Natural killer cell (primary cell): ENCODE data around the gene ROM1. TPM values are rescaled to one million over a fixed set of nuclear protein-coding genes. Genes with fewer than 3 reads are reported as not detected.

Experiments
- ATAC-seq, 3 donors: fragments of 150-1000 bp in 2 of 3; fragments of 200-7000 bp in 1 of 3; cut with Tn5 transposase; 1 replicate in 1 of 3; 2 replicates in 2 of 3; pipeline ENCODE4 v1.10.0; 2021; ENCODE audit warnings: mild to moderate bottlenecking in 2 of 3, moderate library complexity in 2 of 3
- DNase-seq, 2 donors: peaks; one replicate each; pipeline versions ENCODE4 v3.0.0 to v3.0.0-alpha.2; 2013 to 2021; ENCODE audit warnings: mixed read lengths in 1 of 2
- H3K27ac ChIP-seq: one replicate; pipeline ENCODE4 v1.5.1; 2013; ENCODE audit warnings: mild to moderate bottlenecking, low read length
- H3K27me3 ChIP-seq: one replicate; pipeline ENCODE4 v1.6.1; 2013; ENCODE audit warnings: low read length; ENCODE audit not compliant: control insufficient read depth, insufficient read depth
- H3K36me3 ChIP-seq: one replicate; pipeline ENCODE4 v1.6.1; 2013; ENCODE audit warnings: low read length; ENCODE audit not compliant: control insufficient read depth, insufficient read depth
- H3K4me1 ChIP-seq: one replicate; pipeline ENCODE4 v1.6.1; 2013; ENCODE audit warnings: low read length; ENCODE audit not compliant: control insufficient read depth, insufficient read depth
- H3K4me3 ChIP-seq: one replicate; pipeline ENCODE4 v1.5.1; 2013; ENCODE audit warnings: low read length
- H3K9me3 ChIP-seq: one replicate; pipeline ENCODE4 v1.6.1; 2013; ENCODE audit warnings: low read length; ENCODE audit not compliant: control insufficient read depth, insufficient read depth
- H3K27ac Mint-ChIP-seq, 2 donors: one replicate each; pipeline ENCODE4 v1.8.0; 2022; ENCODE audit warnings: mild to moderate bottlenecking in 2 of 2, mixed read lengths in 2 of 2, moderate library complexity in 1 of 2
- H3K27me3 Mint-ChIP-seq, 2 donors: one replicate each; pipeline ENCODE4 v1.8.0; 2022; ENCODE audit warnings: low read depth in 2 of 2, mixed read lengths in 2 of 2
- H3K36me3 Mint-ChIP-seq: one replicate; pipeline ENCODE4 v1.8.0; 2022; ENCODE audit warnings: mixed read lengths
- H3K4me1 Mint-ChIP-seq, 2 donors: one replicate each; pipeline ENCODE4 v1.8.0; 2022; ENCODE audit warnings: mixed read lengths in 2 of 2
- H3K4me3 Mint-ChIP-seq: one replicate; pipeline ENCODE4 v1.8.0; 2022; ENCODE audit warnings: mild to moderate bottlenecking, moderate library complexity, mixed read lengths
- H3K9me3 Mint-ChIP-seq, 2 donors: one replicate each; pipeline ENCODE4 v1.8.0; 2022; ENCODE audit warnings: mixed read lengths in 2 of 2
- CTCF ChIP-seq: fragments of 200-600 bp; IDR thresholded peaks from one replicate; pipeline ENCODE4 v1.8.0; 2022; ENCODE audit warnings: antibody characterized with exemption
- WGBS: methylation state at CpG from one replicate; pipeline ENCODE4 v1.1.7; 2013; ENCODE audit warnings: missing lambda C conversion rate; ENCODE audit not compliant: insufficient coverage; 5-methylcytosine and 5-hydroxymethylcytosine counted together
- intact Hi-C: fragments of 100-400 bp; cut with micrococcal nuclease; formaldehyde crosslinking; loops from one replicate; pipeline ENCODE4 v1.14.2; 2022
- total RNA-seq, 4 donors: library from RNA; stranded (reverse); fragments of 120-200 nt in 1 of 4; gene quantifications; one replicate each; pipeline versions ENCODE4 v1.2.3 to v1.2.4, GENCODE V29; 2013 to 2022

ROM1 gene
- total RNA-seq, 3 donors from 2014 or later (not counting 1 experiment from before 2014, with no cell fraction given), result 2.6 to 6.9 (median 3.9) TPM

GRCh38 chr11:62621567-62622470 lies 8.8 kb downstream of the ROM1 start, which contains the start of gene B3GAT3:
Gene B3GAT3 (minus strand): TSS chr11:62621986. CDS start chr11:62621947, 39 bp downstream.
- Mint-ChIP-seq H3K36me3 (no peaks in the 10 kb centered on the region), H3K4me1 (peaks cover 17 to 21% of the 10 kb centered on the region in 2 donors), H3K27me3 (no peaks in the 10 kb centered on the region), H3K4me3 (peak within 1 kb of the TSS; percentile 93), H3K27ac (peak within 1 kb of the TSS; percentile 94 to 98), H3K9me3 (no peaks in the 10 kb centered on the region)
- Histone ChIP-seq H3K36me3 (peaks cover 22% of the 10 kb centered on the region), H3K27me3 (no peaks in the 10 kb centered on the region), H3K4me3 (peak within 1 kb of the TSS; percentile 77), H3K4me1 (peaks cover 20% of the 10 kb centered on the region), H3K9me3 (no peaks in the 10 kb centered on the region), H3K27ac (peak within 1 kb of the TSS; percentile 97)
- WGBS, result under 1% methylated on average over 77 of the region's 77 CpGs
- intact Hi-C loops, result loop anchor here (1.0 to 2.0 kb wide), 2 partner anchors 9 to 25 kb away; partner anchors contain the start of genes GANAB and ROM1
- ATAC-seq (peak; percentile 86 to 97 (median 89)), DNase-seq (peak; percentile 95 to 99)
- no peak for TF ChIP-seq CTCF

- Histone ChIP-seq H3K27ac (peak overlapping the region; percentile 97), H3K36me3 (peaks cover 23% of the 10 kb centered on the region), H3K27me3 (no peaks in the 10 kb centered on the region), H3K9me3 (no peaks in the 10 kb centered on the region), H3K4me1 (peaks cover 20% of the 10 kb centered on the region), H3K4me3 (no peak overlapping the region)
- Mint-ChIP-seq H3K4me3 (peak overlapping the region; percentile 92), H3K4me1 (peaks cover 17 to 21% of the 10 kb centered on the region in 2 donors), H3K9me3 (no peaks in the 10 kb centered on the region), H3K27ac (peak overlapping the region; percentile 94 to 98), H3K36me3 (no peaks in the 10 kb centered on the region), H3K27me3 (no peaks in the 10 kb centered on the region)
- no peak for ATAC-seq
- WGBS, result 91% methylated on average over 5 of the region's 7 CpGs
- DNase-seq, result peak in 1 of 2 donors; percentile 44
- intact Hi-C loops, result loop anchor here (2.0 kb wide), 1 partner anchor 24 kb away; the partner anchor contains the start of gene GANAB
- TF ChIP-seq CTCF, result no peak
Observed at GRCh38 chr11:62622476-62623089, 9.5 kb downstream of the ROM1 start.

- ATAC-seq, result peak in 2 of 3 donors; percentile 36 to 38
- 96% methylated on average over 3 of the region's 3 CpGs for WGBS
Observed at GRCh38 chr11:62627713-62628112, 14.7 kb downstream of the ROM1 start.

More at GRCh38 chr11:62627713-62628112, 14.7 kb downstream of the ROM1 start:
- peaks cover 0 to 5% of the 10 kb centered on the region in 2 donors for H3K4me1 Mint-ChIP-seq
- no peak for TF ChIP-seq CTCF
- H3K4me1 ChIP-seq, result no peaks in the 10 kb centered on the region
- intact Hi-C loops, result no loop called here
- H3K9me3 ChIP-seq, result no peaks in the 10 kb centered on the region
- H3K27ac Mint-ChIP-seq, result peak overlapping the region in 1 of 2 donors; percentile 10
- H3K36me3 Mint-ChIP-seq, result no peaks in the 10 kb centered on the region
- DNase-seq, result peak in 1 of 2 donors; percentile 33
- H3K4me3 Mint-ChIP-seq, result no peak overlapping the region
- H3K36me3 ChIP-seq, result peaks cover 70% of the 10 kb centered on the region
- no peaks in the 10 kb centered on the region for H3K27me3 ChIP-seq
- H3K4me3 ChIP-seq, result no peak overlapping the region
- H3K9me3 Mint-ChIP-seq, result no peaks in the 10 kb centered on the region
- no peak overlapping the region for H3K27ac ChIP-seq
- no peaks in the 10 kb centered on the region for H3K27me3 Mint-ChIP-seq
